Keratinocyte (primary cell): ENCODE data around the gene GTF3C6. TPM values are rescaled to one million over a fixed set of nuclear protein-coding genes. Genes with fewer than 3 reads are reported as not detected.
A peak's percentile ranks its signal among the peaks of the same experiment; 100 is the strongest.

Experiments used
- DNase-seq: peaks from one replicate; pipeline ENCODE4 v3.0.0-alpha.2; 2011; ENCODE audit warnings: low read depth, missing footprints, low spot score
- FAIRE-seq: peaks from 2 replicates; lab custom pipeline; 2011; peaks lifted over from hg19 to GRCh38; lab: Jason Lieb, UNC
- H2AFZ ChIP-seq: 2 replicates; pipeline ENCODE4 v1.6.0; 2012; ENCODE audit warnings: low read length, control low read depth, inconsistent platforms; ENCODE audit not compliant: control insufficient read depth
- H3K27ac ChIP-seq: 2 replicates; pipeline ENCODE4 v1.5.1; 2011; ENCODE audit warnings: low read length; ENCODE audit not compliant: control insufficient read depth, insufficient read depth
- H3K27me3 ChIP-seq: 3 replicates; pipeline ENCODE4 v1.6.0; 2011; ENCODE audit warnings: low read length; ENCODE audit not compliant: control insufficient read depth, insufficient read depth; ENCODE audit errors: extremely low read depth
- H3K36me3 ChIP-seq, 2 experiments: 2 replicates in 1 of 2; 3 replicates in 1 of 2; pipeline ENCODE4 v1.5.1; 2011; ENCODE audit warnings: low read length in 2 of 2, mild to moderate bottlenecking in 1 of 2; ENCODE audit not compliant: control insufficient read depth in 2 of 2, insufficient read depth in 2 of 2; ENCODE audit errors: extremely low read depth in 1 of 2
- H3K4me1 ChIP-seq: 3 replicates; pipeline ENCODE4 v1.5.1; 2011; ENCODE audit warnings: low read length; ENCODE audit not compliant: control insufficient read depth, insufficient read depth; ENCODE audit errors: extremely low read depth
- H3K4me2 ChIP-seq: 3 replicates; pipeline ENCODE4 v1.6.0; 2011; ENCODE audit warnings: low read depth, low read length; ENCODE audit not compliant: control insufficient read depth, insufficient read depth; ENCODE audit errors: extremely low read depth
- H3K4me3 ChIP-seq, 3 experiments: fragments of 200-600 bp in 1 of 3; sonication (generic) in 1 of 3; 2 replicates in 2 of 3; 3 replicates in 1 of 3; pipeline ENCODE4 v1.5.1; 2011 to 2016; ENCODE audit warnings: low read length in 3 of 3, mild to moderate bottlenecking in 3 of 3, control low read depth in 2 of 3, inconsistent platforms in 1 of 3, low read depth in 1 of 3, mixed read lengths in 1 of 3, mixed run types in 1 of 3, moderate library complexity in 1 of 3; ENCODE audit not compliant: control insufficient read depth in 2 of 3, insufficient read depth in 2 of 3; ENCODE audit errors: extremely low read depth in 1 of 3
- H3K79me2 ChIP-seq: 2 replicates; pipeline ENCODE4 v1.6.0; 2012; ENCODE audit warnings: low read length; ENCODE audit not compliant: control insufficient read depth, insufficient read depth
- H3K9ac ChIP-seq: 3 replicates; pipeline ENCODE4 v1.6.0; 2011; ENCODE audit warnings: low read length; ENCODE audit not compliant: control insufficient read depth, insufficient read depth; ENCODE audit errors: extremely low read depth
- H3K9me1 ChIP-seq: 3 replicates; pipeline ENCODE4 v1.6.0; 2011; ENCODE audit warnings: low read length; ENCODE audit not compliant: control insufficient read depth, insufficient read depth; ENCODE audit errors: extremely low read depth
- H3K9me3 ChIP-seq: 2 replicates; pipeline ENCODE4 v1.5.1; 2012; ENCODE audit warnings: low read depth, low read length; ENCODE audit not compliant: control insufficient read depth
- H4K20me1 ChIP-seq: 3 replicates; pipeline ENCODE4 v1.6.0; 2011; ENCODE audit warnings: low read length; ENCODE audit not compliant: control insufficient read depth, insufficient read depth; ENCODE audit errors: extremely low read depth
- CTCF ChIP-seq, 3 experiments: IDR thresholded peaks in 1 of 3; conservative IDR thresholded peaks in 1 of 3; optimal IDR thresholded peaks in 1 of 3; 2 replicates in 2 of 3; 3 replicates in 1 of 3; pipeline versions ENCODE3 to v1.5.1; 2011; ENCODE audit warnings: low read length in 3 of 3, mild to moderate bottlenecking in 3 of 3, moderate library complexity in 2 of 3, control low read depth in 1 of 3, inconsistent platforms in 1 of 3; ENCODE audit not compliant: insufficient read depth in 2 of 3; ENCODE audit errors: extremely low read depth in 1 of 3
- EZH2 ChIP-seq: IDR thresholded peaks from one replicate; pipeline ENCODE4 v1.6.1; 2012; ENCODE audit warnings: inconsistent platforms, mild to moderate bottlenecking, low read length, moderate library complexity
- dilution Hi-C: fragments of 300-500 bp; cut with MboI; formaldehyde crosslinking; loops from one replicate; pipeline ENCODE4 v1.7.0; 2020; ENCODE audit warnings: low sequenced_read_pairs; ENCODE audit not compliant: extremely low pct_ligation_motif_present
- polyA plus RNA-seq, 5 experiments: library from polyadenylated mRNA; depleted of rRNA in 3 of 5; stranded (reverse) in 3 of 5; stranded (forward) in 1 of 5; unstranded in 1 of 5; fragments of >200 nt; gene quantifications; 1 replicate in 1 of 5; 2 replicates in 3 of 5; 3 replicates in 1 of 5; pipeline versions ENCODE4 v1.2.1 to v1.2.3, GENCODE V29; 2011 to 2012; ENCODE audit warnings: missing spikeins in 2 of 5, low read depth in 1 of 5, low replicate concordance in 1 of 5

Gene GTF3C6
- polyA plus RNA-seq, 1 donor (not counting 4 experiments of a cell fraction or from before 2014, with no cell fraction given) = 40.8 TPM

- peak; percentile 60 for DNase-seq
- Histone ChIP-seq H3K27ac (peak overlapping the region; percentile 69), H3K9ac (peak overlapping the region; percentile 54)
Measured at GRCh38 chr6:110951986-110952794, 6.3 kb upstream of the GTF3C6 start.

GRCh38 chr6:110953633-110954303 lies 4.7 kb upstream of the GTF3C6 start:
- Histone ChIP-seq H3K9me1 (no peaks in the 10 kb centered on the region), H3K9me3 (no peaks in the 10 kb centered on the region), H3K79me2 (peaks cover 2% of the 10 kb centered on the region), H3K27ac (no peak overlapping the region), H2AFZ (no peak overlapping the region), H3K27me3 (no peaks in the 10 kb centered on the region), H3K4me3 (no peak overlapping the region), H3K4me2 (no peak overlapping the region), H3K9ac (no peak overlapping the region), H4K20me1 (no peaks in the 10 kb centered on the region), H3K36me3 (no peaks in the 10 kb centered on the region), H3K4me1 (peaks cover 25% of the 10 kb centered on the region)
- dilution Hi-C loops = no loop called here
- FAIRE-seq (no peak), DNase-seq (no peak)
- TF ChIP-seq EZH2 = no peak
- TF ChIP-seq CTCF (optimal IDR thresholded peaks at IDR 0.05 in 1 of 3, IDR thresholded peaks at IDR 0.05 in 1 of 3, conservative IDR thresholded peaks at IDR 0.05 in 1 of 3; ENCODE audit: extremely low read depth in 1 of 3, insufficient read depth in 2 of 3, low read length in 3 of 3) = no peak

More at GRCh38 chr6:110951986-110952794, 6.3 kb upstream of the GTF3C6 start:
- no peaks in the 10 kb centered on the region for H3K27me3 ChIP-seq
- H3K36me3 ChIP-seq = no peaks in the 10 kb centered on the region
- H3K4me3 ChIP-seq = peak overlapping the region in 2 of 3 experiments; percentile 21 to 27
- peak overlapping the region; percentile 76 for H3K4me2 ChIP-seq
- no peak for TF ChIP-seq EZH2
- no peak for TF ChIP-seq CTCF (optimal IDR thresholded peaks at IDR 0.05 in 1 of 3, IDR thresholded peaks at IDR 0.05 in 1 of 3, conservative IDR thresholded peaks at IDR 0.05 in 1 of 3; ENCODE audit: extremely low read depth in 1 of 3, insufficient read depth in 2 of 3, low read length in 3 of 3)
- H2AFZ ChIP-seq = peak overlapping the region; percentile 84
- dilution Hi-C loops = no loop called here
- no peaks in the 10 kb centered on the region for H3K9me1 ChIP-seq
- FAIRE-seq = peak; percentile 86
- no peaks in the 10 kb centered on the region for H4K20me1 ChIP-seq
- no peaks in the 10 kb centered on the region for H3K9me3 ChIP-seq
- peaks cover 20% of the 10 kb centered on the region for H3K4me1 ChIP-seq
- no peaks in the 10 kb centered on the region for H3K79me2 ChIP-seq
